Measurements from ENCODE around the gene CNOT10. TPM values are rescaled to one million over a fixed set of nuclear protein-coding genes. Genes with fewer than 3 reads are reported as not detected.
"Not testable (repeated sequence)": the region's sequence is repeated elsewhere in the genome, so short reads cannot be mapped to it uniquely, and the experiment has no call there.

The CNOT10 gene
- total RNA-seq, 2 experiments from 2014 or later, result 44.2 to 45.8 TPM

- Mint-ChIP-seq H3K27ac (no peak overlapping the region), H3K4me3 (peak overlapping the region; percentile 80), H3K27me3 (peaks cover 8% of the 10 kb centered on the region), H3K4me1 (peaks cover 4% of the 10 kb centered on the region), H3K36me3 (ENCODE audit: low read depth) (no peaks in the 10 kb centered on the region), H3K9me3 (no peaks in the 10 kb centered on the region)
- POLR2A ChIA-PET, result no interaction called here
- CTCF ChIA-PET, result interaction anchor here (0.6 to 2.1 kb wide), 14 partner anchors 10 to 330 kb away, joined by 3 to 7 read pairs (median 4); no protein-coding TSS in a partner anchor
- DNase-seq, result peak; percentile 70
Observed at GRCh38 chr3:32781211-32781968, 96.4 kb downstream of the CNOT10 start.

GRCh38 chr3:32781969-32782270 is 96.9 kb downstream of the CNOT10 start:
- H3K9me3 Mint-ChIP-seq; H3K36me3 Mint-ChIP-seq (ENCODE audit: low read depth); H3K4me1 Mint-ChIP-seq; H3K27me3 Mint-ChIP-seq; H3K27ac Mint-ChIP-seq; DNase-seq; POLR2A ChIA-PET: not testable (repeated sequence)
- peak overlapping the region; percentile 9 for H3K4me3 Mint-ChIP-seq
- CTCF ChIA-PET, result interaction anchor here (0.6 to 2.1 kb wide), 9 partner anchors 15 to 329 kb away, joined by 3 to 7 read pairs (median 4); no protein-coding TSS in a partner anchor

GRCh38 chr3:32782407-32782806 is 97.4 kb downstream of the CNOT10 start:
- Mint-ChIP-seq H3K27me3 (peaks cover 8% of the 10 kb centered on the region), H3K36me3 (ENCODE audit: low read depth) (no peaks in the 10 kb centered on the region), H3K27ac (no peak overlapping the region), H3K4me1 (peaks cover 4% of the 10 kb centered on the region), H3K4me3 (peak overlapping the region; percentile 9), H3K9me3 (no peaks in the 10 kb centered on the region)
- DNase-seq, result no peak
- ChIA-PET CTCF (interaction anchor here (1.2 to 2.1 kb wide), 2 partner anchors 50 to 146 kb away, joined by 4 to 7 read pairs; no protein-coding TSS in a partner anchor), POLR2A (no interaction called here)

- no peak for DNase-seq
- H3K4me3 Mint-ChIP-seq, result no peak overlapping the region
- H3K4me1 Mint-ChIP-seq, result no peaks in the 10 kb centered on the region
- no peaks in the 10 kb centered on the region for H3K36me3 Mint-ChIP-seq (ENCODE audit: low read depth)
- H3K27ac Mint-ChIP-seq, result no peak overlapping the region
- ChIA-PET POLR2A (interaction anchor here (0.7 kb wide), 1 partner anchor 94 kb away, joined by 4 read pairs; no protein-coding TSS in a partner anchor), CTCF (interaction anchor here (1.0 kb wide), 1 partner anchor 11 kb away, joined by 3 read pairs; no protein-coding TSS in a partner anchor)
- H3K9me3 Mint-ChIP-seq, result no peaks in the 10 kb centered on the region
- peaks cover 8% of the 10 kb centered on the region for H3K27me3 Mint-ChIP-seq
Observed at GRCh38 chr3:32791833-32792232, 106.8 kb downstream of the CNOT10 start.

DNA sequence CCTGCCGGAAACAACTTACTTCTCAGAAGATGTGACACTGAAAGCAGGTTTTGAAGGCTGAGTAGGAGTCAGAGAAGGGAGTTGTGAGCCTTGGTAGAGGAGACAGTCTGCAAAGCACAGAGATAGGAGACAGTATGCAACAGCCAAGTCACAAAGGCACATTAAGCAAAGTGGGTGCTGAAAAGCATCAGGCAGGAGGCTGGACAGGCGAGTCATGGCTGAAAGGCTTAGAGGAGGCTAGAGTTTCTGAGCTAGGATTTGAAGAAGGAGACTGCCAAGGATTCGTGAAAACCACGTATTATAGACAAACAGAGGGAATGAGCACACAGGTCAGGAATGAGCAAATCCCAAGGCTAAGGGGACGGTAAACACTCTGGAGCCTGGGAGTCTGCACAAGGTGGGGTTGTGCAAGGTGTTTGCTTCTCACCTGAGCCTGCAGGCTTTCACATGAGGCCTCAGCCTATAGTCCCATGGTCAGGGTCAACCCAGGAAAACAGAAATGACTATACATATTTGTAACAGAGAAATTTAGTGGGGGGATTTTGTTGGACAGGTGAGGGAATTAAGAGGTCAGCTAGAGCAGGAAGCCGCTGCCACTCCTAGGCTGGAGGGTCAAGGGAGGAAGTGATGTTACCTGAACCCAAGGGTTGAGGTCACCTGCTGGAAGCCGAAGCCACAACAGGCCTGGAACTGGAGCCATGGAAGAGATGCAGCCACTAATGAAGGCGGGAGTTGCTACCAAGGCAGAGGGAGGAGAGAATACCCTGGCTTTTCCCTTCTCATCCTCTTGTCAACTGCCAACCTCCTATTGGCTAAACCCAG is 109.7 kb downstream of the CNOT10 start:
- H3K27me3 Mint-ChIP-seq, result peaks cover 8% of the 10 kb centered on the region
- H3K36me3 Mint-ChIP-seq (ENCODE audit: low read depth), result no peaks in the 10 kb centered on the region
- ChIA-PET POLR2A (no interaction called here), CTCF (no interaction called here)
- no peak for DNase-seq
- H3K27ac Mint-ChIP-seq, result no peak overlapping the region
- H3K4me3 Mint-ChIP-seq, result no peak overlapping the region
- H3K4me1 Mint-ChIP-seq, result no peaks in the 10 kb centered on the region
- H3K9me3 Mint-ChIP-seq, result no peaks in the 10 kb centered on the region

GRCh38 chr3:32796384-32796950 is 111.5 kb downstream of the CNOT10 start:
- H3K36me3 Mint-ChIP-seq (ENCODE audit: low read depth); H3K4me3 Mint-ChIP-seq; H3K9me3 Mint-ChIP-seq; H3K27ac Mint-ChIP-seq; H3K4me1 Mint-ChIP-seq; POLR2A ChIA-PET; CTCF ChIA-PET; H3K27me3 Mint-ChIP-seq; DNase-seq: not testable (repeated sequence)

- no peak overlapping the region for H3K27ac Mint-ChIP-seq
- no peak overlapping the region for H3K4me3 Mint-ChIP-seq
- no peaks in the 10 kb centered on the region for H3K9me3 Mint-ChIP-seq
- ChIA-PET CTCF (interaction anchor here (0.7 kb wide), 1 partner anchor 137 kb away, joined by 4 read pairs; no protein-coding TSS in a partner anchor), POLR2A (no interaction called here)
- H3K4me1 Mint-ChIP-seq, result no peaks in the 10 kb centered on the region
- no peaks in the 10 kb centered on the region for H3K36me3 Mint-ChIP-seq (ENCODE audit: low read depth)
- H3K27me3 Mint-ChIP-seq, result peaks cover 11% of the 10 kb centered on the region
- no peak for DNase-seq
Observed at GRCh38 chr3:32797776-32798175, 112.8 kb downstream of the CNOT10 start.

DNA sequence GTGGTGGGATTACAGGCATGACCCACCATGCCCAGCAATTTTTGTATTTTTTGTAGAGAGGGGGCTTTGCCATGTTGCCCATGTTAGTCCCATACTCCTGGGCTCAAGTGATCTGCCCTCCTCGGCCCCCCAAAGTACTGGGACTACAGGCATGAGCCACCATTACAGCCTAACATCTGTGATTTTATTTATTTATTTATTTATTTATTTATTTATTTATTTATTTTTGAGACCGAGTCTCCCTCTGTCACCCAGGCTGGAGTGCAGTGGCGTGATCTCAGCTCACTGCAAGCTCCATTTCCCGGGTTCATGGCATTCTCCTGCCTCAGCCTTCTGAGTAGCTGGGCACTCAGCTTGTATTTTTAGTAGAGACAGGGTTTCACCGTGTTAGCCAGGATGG is 116.5 kb downstream of the CNOT10 start:
- not testable (repeated sequence) for H3K9me3 Mint-ChIP-seq

DNA sequence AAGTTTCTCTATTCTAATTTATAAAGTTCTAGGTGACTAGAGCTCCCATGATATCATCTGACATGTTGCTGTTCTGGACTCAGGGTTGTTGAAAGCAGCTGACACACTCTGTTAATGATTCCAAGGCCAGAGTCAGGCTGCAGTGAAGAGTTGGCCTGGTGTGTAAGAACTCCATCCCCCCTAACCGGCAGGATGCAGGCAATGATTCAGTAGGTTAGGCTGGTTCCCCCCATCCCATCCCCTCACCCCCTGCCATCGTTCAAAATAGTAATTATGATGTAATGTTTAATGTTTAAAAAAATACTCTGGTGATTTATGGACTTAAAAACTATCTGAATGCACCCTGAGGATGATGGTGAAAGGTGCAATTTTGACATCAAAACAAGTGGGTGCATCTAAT is 128.2 kb downstream of the CNOT10 start:
- Mint-ChIP-seq H3K4me3 (no peak overlapping the region), H3K36me3 (ENCODE audit: low read depth) (no peaks in the 10 kb centered on the region), H3K27ac (no peak overlapping the region), H3K27me3 (peaks cover 41% of the 10 kb centered on the region), H3K4me1 (peaks cover 24% of the 10 kb centered on the region), H3K9me3 (no peaks in the 10 kb centered on the region)
- DNase-seq, result no peak
- ChIA-PET POLR2A (no interaction called here), CTCF (no interaction called here)

More for the DNA sequence above, 116.5 kb downstream of the CNOT10 start:
- H3K4me1 Mint-ChIP-seq; H3K36me3 Mint-ChIP-seq (ENCODE audit: low read depth); H3K4me3 Mint-ChIP-seq; H3K27ac Mint-ChIP-seq; POLR2A ChIA-PET; DNase-seq; CTCF ChIA-PET: not testable (repeated sequence)
- H3K27me3 Mint-ChIP-seq, result peaks cover 18% of the 10 kb centered on the region

GRCh38 chr3:32814361-32814760 is 129.4 kb downstream of the CNOT10 start:
- Mint-ChIP-seq H3K9me3 (no peaks in the 10 kb centered on the region), H3K4me1 (peaks cover 32% of the 10 kb centered on the region), H3K4me3 (no peak overlapping the region), H3K27ac (no peak overlapping the region), H3K27me3 (peaks cover 49% of the 10 kb centered on the region), H3K36me3 (ENCODE audit: low read depth) (no peaks in the 10 kb centered on the region)
- ChIA-PET CTCF (interaction anchor here (0.7 kb wide), 1 partner anchor 54 kb away, joined by 3 read pairs; no protein-coding TSS in a partner anchor), POLR2A (no interaction called here)
- no peak for DNase-seq

GRCh38 chr3:32815841-32816438 is 131.0 kb downstream of the CNOT10 start:
- ChIA-PET POLR2A (no interaction called here), CTCF (no interaction called here)
- no peaks in the 10 kb centered on the region for H3K9me3 Mint-ChIP-seq
- no peak for DNase-seq
- peaks cover 32% of the 10 kb centered on the region for H3K4me1 Mint-ChIP-seq
- H3K27ac Mint-ChIP-seq, result no peak overlapping the region
- no peaks in the 10 kb centered on the region for H3K36me3 Mint-ChIP-seq (ENCODE audit: low read depth)
- H3K27me3 Mint-ChIP-seq, result peaks cover 64% of the 10 kb centered on the region
- H3K4me3 Mint-ChIP-seq, result no peak overlapping the region

DNA sequence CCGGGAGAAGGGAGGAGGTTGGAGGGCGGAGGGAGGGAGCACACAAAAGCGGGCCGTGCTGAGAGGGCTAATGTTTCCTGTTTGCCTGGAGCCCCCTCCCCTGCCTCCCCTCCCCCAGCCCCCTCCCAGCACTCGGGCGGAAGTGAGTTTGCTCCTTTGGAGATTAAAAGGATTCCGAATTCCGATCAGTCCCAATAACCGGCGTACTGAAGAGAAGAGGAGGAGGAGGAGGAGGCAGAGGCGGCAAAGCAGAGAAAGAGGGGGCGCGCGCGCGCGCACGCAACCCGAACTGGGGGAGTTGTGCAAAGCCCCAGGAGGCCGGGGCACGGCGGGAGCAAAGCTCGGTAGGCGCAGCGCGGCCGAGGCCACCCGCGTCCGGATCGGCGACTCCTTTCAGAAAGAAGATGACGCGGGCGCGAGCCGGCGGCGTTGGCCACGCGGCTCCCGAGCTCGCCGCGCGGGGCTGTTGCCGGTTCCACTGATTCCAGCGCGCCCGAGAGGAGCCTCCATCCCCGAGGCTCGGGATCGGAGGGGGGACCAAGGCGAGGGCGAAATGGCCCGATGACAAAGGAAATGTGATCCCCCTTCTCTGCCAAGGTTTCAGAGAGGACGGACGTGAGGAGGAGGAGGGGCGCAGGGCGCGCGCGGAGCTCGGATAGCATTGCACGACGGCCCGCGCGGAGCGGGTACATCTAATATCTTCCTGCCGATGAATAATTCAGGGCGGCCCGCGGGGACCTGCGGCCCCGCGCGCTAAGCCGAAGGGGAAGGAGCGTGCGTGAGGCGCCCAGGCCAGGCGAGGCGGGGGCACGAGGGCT is 131.7 kb downstream of the CNOT10 start:
- DNase-seq, result no peak
- Mint-ChIP-seq H3K27ac (no peak overlapping the region), H3K4me3 (peak overlapping the region; percentile 54), H3K27me3 (peaks cover 67% of the 10 kb centered on the region), H3K36me3 (ENCODE audit: low read depth) (no peaks in the 10 kb centered on the region), H3K4me1 (peaks cover 31% of the 10 kb centered on the region), H3K9me3 (no peaks in the 10 kb centered on the region)
- POLR2A ChIA-PET, result no interaction called here
- CTCF ChIA-PET, result interaction anchor here (1.0 kb wide), 1 partner anchor 117 kb away, joined by 3 read pairs; no protein-coding TSS in a partner anchor
